HG02610 (cell line): ENCODE data around the gene ADSS1.
A peak's percentile ranks its signal among the peaks of the same experiment; 100 is the strongest.
"Not testable (repeated sequence)": the region's sequence is repeated elsewhere in the genome, so short reads cannot be mapped to it uniquely, and the experiment has no call there.

Source experiments
- ATAC-seq: cut with Tn5 transposase; IDR thresholded peaks from one replicate; pipeline ENCODE4 v1.9.1; 2021; ENCODE audit warnings: mild to moderate bottlenecking, moderate library complexity; ENCODE audit not compliant: unreplicated experiment

Gene ADSS1

DNA sequence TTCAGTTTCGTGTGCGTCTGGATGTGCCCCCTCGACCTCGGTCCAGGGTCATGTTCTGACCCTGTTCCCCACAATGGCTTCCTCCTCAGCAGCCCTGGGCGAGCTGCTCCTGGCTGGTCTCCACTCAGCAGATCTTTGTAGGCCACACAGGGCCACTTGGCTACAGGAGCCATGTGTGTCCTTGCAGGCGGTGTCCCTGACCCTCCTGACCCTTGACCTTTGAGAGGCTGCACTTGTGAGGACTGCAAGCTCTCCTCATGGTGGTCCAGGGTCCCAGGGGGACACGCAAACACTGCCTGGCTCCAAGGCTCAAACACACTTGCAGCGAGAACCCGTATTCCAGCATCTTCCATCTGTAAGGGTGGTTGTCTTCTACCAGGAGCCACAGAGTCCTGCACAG, 21.4 kb downstream of the ADSS1 start:
- no peak for ATAC-seq

DNA sequence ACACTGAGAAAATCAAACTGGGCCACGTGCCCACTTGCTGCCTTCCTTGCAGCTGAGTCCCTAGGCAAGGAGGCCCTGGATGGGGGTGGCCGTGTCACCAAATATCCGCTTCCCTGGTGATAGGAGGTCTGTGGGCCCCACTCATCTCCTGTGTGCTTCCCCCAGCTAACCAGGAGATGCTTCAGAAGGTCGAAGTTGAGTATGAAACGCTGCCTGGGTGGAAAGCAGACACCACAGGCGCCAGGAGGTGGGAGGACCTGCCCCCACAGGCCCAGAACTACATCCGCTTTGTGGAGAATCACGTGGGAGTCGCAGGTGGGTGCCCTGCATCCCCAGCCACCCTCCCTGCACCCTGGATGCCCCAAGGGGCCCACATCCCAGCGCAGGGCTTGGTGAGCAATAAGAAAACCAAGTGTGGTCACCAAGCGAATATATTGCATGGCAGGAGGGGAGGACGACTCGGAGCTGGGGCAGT, 22.1 kb downstream of the ADSS1 start:
- ATAC-seq, result no peak

DNA sequence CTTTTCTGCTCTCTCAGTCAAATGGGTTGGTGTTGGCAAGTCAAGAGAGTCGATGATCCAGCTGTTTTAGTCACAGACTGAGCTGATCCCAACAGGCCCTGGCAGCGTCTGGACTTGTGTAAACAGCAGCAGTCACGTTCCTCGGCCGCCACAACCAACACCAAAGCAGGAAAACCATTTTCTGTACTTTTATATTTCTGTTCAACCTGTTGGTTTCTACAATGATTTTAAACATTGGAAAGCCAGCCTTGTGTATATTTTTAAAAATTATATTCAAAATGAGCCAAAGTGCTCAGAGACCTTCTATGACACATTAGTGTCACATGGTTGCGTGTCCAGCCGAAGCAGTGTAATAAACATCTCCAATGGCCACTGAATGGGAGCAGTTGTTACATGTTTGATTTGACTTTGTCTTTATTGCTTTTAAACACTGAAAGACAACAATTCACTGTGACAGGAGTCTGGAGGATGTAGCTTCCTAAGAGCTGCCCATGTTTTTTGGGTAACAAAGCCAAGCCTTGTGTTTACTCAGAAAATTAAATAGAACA, 23.0 kb downstream of the ADSS1 start:
- no peak for ATAC-seq

DNA sequence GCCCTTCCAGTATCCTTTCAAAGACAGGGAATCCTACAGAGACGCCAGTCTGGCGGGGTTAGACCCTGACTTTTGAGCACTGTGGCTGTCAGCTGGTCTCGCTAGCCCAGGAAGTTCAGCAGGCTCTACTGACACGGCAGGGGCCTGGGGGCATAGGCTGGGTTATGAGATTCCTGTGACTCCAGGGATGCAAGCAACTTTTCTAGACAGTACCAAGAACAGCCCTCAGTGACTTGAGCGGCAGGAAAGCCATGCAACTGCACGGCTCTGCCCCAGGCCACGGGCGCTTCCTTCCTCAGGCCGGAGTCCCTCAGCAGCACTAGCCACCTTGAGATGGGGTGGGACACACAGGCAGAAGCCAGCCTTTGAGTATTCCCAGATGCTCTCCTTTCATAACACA, 23.8 kb downstream of the ADSS1 start:
- no peak for ATAC-seq

DNA sequence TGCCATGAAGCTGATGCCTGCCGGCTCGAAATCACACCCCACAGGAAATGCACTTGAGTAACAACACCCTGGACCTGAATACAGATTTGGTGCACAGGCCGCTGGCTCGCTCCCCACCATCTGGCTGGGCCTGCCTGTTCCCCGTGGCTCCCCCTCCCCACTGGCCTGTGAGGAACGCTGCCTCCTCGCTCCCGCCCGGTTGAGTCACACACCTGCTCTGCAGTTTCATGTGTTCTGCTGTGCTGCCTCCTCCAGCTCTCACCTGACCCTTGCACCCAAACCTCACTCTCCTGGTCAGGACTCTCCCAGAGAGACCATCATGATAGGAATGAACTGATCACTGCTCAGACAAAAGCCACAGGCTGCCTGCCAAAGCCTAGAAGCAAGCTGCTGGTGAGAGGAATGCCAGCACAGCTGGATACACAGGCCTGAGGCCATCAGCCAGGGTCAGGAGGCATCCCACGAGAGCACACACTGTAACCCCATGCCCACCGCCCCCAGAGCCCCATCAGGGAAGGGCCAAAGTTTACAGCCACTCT, 25.2 kb downstream of the ADSS1 start:
- ATAC-seq, result no peak

DNA sequence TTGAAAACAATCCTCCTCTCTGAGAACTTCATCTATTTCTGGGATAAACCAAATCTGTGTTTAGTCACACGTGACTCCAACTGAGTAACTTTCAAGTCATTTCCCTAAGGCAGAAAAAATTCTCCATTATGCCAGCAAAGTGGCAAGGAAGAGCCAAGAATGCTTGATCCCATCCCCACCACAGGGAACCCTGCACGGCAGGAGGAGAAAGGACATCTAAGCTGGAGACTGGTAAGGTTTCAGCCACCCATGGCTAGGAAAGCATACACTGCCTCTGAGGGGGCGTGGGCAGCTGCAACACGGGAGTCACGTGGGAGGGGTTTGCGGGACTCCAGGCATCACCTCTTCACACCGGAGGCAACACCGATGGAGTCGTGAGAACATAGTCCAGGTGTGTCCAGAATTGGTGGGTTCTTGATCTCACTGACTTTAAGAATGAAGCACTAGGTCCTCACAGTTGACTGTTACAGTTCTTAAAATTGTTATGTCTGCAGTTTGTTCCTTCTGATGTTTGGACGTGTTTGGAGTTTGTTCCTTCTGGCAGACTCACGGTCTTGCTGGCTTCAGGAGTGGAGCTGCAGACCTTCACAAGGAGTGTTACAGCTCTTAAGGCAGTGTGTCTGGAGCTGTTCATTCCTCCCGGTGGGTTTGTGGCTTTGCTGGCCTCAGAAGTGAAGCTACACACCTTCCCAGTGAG, 26.2 kb downstream of the ADSS1 start:
- ATAC-seq, result no peak

DNA sequence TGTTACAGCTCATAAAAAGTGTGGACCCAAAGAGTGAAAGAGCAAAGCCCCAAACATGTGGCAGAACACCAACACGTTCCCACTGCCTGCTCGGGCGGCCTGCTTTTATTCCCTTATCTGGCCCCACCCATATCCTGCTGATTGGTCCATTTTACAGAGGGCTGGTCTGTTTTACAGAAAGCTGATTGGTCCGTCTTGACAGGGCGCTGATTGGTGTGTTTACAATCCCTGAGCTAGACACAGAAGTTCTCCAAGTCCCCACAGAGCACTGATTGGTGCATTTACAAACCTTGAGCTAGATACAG, 26.7 kb downstream of the ADSS1 start:
- not testable (repeated sequence) for ATAC-seq

DNA sequence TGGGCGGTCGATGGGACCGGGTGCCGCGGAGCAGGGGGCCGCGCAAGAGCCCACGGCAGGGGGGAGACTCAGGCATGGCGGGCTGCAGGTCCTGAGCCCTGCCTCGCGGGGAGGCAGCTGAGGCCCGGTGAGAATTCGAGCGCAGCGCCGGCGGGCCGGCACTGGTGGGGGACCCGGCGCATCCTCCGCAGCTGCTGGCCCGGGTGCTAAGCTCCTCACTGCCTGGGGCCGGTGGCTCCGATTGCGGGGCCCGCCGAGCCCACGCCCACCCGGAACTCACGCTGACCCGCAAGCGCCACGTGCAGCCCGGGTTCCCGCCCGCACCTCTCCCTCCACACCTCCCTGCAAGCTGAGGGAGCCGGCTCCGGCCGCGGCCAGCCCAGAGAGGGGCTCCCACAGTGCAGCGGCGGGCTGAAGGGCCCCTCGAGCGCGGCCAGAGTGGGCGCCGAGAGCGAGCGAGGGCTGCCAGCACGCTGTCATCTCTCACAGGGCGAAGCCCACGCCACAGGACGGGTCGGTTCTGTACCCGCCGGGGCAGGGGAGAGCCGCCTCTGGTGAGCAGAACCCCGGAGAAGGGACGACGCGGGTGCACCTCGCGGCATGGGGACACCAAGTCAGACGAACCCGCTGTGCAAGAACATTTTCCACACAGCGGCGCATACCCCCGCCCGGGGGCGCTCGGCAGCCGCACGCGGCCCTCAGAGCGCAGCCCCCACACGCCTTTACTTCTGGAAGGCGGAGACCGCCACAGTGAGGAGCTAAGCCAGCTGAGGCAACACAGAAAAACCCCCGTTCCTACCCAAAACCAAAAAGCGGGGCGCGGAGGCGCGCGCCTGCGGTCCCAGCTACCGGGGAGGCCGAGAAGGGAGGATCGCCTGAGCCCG, 27.8 kb downstream of the ADSS1 start:
- no peak for ATAC-seq

DNA sequence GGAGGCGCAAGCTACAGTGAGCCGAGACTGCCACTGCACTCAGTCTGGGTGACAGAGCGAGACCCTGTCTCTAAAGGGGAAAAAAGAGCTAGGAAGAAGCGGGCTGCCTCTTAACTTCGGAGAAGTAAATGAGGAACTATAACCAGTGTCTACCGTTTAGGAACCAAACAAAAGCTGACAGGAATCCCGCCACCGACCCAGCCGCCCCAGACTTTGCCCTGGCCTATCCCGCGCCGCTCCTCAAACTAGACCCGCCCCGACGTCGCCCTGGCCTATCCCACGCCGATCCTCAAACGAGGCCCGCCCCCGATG, 28.4 kb downstream of the ADSS1 start:
- no peak for ATAC-seq

DNA sequence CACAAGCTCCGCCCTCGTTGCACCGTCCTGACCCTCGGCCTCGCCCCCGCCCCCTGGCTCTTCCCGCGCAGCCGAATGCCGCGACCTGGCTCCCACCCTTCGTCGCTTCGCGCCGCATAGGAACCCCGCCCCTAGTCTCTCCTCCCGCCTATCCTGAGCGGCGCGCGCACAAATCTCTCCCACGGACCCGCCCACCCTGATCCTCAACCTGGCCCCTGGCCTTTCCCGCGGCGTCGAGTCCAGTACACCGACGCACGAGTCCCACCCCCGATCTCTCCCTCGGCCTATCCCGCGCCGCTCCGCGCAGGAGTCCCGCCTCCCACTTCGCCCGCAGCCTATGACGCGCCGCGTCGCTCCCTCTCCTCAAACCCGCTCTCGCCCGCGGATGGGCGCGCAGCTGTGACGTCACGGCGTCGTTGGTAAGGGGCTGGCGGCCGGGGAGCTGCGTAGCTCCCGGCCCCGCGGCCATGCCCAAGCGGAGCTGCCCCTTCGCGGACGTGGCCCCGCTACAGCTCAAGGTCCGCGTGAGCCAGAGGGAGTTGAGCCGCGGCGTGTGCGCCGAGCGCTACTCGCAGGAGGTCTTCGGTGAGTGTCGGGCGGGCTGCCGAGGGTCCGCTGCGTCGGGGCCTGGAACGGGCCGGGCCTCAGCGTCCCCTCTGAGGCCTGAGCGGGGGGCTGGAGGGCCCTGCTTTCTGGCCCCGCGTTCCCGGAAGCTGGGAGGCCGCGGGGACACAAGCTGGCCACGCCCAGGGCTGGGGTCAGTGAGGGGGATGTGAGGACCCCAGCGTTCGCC, 28.9 kb downstream of the ADSS1 start, which contains the start of gene SIVA1:
SIVA1 (plus strand) TSS at position 413 of the 793 bp plus-strand sequence; CDS start at position 468, 55 bp downstream.
- ATAC-seq, result peak; percentile 91

DNA sequence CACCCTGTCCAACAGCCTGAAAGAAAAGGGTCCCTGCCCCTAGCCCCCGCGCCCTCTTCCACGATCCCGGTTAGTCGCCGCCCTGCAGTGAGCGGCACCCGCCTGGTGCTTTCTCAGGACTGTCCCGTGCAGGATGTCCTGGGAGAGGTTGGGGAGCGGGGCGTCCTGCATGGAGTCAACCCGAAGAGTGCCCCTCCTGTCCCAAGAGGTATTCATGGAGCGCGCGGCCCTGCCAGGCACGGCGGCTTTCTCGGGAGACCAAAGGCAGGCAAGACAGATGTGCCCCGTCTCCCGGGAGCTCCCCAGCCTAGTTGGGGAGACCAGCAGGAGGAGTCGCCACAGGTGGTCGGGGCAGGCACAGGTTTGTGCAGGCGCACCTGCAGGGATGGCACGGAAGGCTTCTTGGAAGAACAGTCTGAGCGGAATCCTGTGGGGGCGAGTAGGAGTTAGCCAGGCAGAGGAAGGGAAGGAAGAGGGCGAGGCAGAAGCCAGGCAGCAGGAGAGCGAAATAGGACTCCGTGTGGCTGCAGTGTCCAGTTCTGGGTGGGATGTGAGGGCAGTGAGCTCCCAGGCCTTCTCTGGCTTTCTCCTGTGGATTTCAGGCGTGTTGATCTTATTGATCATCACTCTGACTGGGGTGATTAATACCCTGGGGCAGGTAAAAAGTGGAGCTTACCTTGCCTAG, 29.6 kb downstream of the ADSS1 start:
- ATAC-seq, result no peak

DNA sequence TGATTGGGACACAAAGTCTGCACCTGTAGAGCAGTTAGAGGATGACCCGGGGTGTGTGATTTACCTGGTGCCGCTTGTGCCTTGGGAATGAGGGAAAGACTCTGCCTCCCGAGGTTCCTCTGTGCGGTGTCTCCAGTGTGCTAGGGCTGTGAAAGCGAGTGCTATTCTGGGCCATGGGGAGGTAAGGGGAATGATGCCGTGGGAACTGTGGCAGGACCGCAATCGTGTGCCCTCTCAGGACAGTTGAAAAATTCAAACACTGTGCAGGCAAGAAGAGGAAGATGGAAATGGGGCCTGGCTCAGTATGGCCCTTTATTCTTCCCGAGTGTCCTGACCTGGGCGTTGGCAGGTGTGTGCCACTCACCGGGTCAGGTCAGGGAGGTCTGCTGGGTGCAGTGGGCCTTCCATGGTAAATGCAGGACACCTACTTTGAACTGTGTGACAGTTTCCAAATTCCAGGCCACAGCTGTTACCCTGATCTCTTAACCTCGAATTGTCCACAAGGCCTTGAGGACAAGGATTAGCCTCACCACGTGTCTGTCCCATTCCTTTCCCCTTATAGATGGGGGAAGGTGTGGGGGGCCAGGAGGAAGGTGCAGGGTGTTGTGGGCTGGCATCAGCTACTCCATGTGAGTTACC, 30.3 kb downstream of the ADSS1 start:
- no peak for ATAC-seq

DNA sequence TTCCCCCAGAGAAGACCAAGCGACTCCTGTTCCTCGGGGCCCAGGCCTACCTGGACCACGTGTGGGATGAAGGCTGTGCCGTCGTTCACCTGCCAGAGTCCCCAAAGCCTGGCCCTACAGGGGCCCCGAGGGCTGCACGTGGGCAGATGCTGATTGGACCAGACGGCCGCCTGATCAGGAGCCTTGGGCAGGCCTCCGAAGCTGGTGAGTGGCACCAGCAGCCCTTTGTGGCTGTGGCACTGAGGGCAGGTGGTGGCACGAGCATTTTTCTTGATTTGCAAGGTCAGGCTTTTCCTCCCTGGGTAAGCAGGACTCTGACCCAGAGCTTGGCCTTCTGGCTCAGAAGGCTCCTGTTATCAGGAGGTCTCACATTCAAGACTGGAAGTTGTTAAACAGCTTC, 31.6 kb downstream of the ADSS1 start:
- no peak for ATAC-seq

DNA sequence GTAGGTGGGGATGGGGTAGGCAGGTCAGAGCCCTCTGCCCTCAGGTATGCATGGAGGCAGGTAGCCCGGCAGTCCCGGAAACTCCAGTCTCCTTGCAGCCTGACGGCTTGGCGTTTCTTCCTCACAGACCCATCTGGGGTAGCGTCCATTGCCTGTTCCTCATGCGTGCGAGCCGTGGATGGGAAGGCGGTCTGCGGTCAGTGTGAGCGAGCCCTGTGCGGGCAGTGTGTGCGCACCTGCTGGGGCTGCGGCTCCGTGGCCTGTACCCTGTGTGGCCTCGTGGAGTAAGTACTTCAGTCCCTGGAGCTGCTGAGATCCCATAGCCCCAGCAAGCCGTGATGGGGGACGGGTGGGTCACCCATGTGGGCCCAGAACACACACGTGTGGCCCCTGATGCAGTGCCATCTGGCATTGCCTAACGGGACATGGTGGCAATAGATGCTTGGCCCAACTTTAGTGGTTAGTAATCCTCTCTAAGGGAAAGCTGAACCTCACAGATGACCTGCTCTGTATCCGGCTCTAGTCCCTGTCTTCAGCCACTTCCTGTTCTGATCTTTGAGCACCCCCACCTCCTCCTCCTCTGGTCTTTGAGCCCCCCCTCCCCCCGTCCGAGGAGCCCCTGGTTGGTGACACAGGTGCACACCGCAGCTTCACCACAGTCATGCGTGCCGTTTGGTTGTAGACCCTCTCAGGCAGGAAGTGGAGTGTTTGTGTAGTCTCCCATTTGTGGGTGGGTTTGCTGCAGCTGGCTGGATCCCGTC, 32.6 kb downstream of the ADSS1 start:
- ATAC-seq, result no peak

DNA sequence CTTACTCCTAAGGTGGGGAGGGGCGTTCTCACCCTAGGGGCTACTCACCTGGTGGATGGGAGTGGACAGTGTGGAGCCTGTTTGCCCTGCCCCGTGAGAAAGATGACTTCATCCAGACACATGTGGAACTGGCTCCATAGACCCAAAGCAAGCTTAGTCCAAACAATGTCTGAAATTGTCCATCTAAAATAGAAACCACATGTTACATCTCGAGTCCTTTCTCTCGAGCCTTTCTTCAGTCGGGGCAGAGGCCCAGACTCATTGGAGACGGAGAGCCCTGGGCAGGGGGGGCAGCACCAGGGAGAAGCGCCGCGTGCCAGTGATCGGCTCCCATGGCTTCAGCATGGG, 33.2 kb downstream of the ADSS1 start:
- no peak for ATAC-seq

DNA sequence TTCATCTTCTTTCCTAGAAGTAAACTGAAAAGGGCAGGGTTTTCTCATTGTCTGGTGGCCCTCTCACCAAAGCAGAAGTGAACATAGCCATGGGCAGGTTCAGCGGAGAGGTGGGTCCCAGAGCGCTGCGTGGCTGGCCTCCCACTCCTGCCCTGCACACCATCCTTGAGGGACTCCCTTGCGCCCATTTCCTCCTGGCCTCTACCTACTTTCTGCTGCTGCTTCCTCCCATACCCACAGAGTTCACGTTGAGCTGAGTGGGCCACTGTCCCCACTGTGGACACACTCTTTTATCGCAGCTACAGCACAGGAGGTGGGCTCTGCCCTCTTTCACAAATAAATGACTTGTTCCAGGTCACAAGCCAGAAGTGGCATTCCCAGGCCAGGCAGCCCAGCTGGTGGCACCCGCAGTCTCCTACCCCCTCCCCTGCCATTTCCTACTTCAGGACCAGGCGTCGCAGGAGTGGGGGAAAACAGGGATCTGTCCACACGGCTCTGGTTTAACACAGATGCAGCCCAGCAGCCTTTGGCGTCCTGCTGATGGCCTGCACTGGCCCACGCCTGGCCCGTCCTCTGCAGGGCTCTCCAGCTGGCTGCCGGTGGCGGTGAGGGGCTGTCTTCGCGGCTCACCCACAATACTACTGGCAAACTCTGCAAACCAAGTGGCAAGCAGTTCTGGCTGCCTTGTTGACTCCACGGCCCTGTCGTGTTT, 33.8 kb downstream of the ADSS1 start:
- no peak for ATAC-seq

DNA sequence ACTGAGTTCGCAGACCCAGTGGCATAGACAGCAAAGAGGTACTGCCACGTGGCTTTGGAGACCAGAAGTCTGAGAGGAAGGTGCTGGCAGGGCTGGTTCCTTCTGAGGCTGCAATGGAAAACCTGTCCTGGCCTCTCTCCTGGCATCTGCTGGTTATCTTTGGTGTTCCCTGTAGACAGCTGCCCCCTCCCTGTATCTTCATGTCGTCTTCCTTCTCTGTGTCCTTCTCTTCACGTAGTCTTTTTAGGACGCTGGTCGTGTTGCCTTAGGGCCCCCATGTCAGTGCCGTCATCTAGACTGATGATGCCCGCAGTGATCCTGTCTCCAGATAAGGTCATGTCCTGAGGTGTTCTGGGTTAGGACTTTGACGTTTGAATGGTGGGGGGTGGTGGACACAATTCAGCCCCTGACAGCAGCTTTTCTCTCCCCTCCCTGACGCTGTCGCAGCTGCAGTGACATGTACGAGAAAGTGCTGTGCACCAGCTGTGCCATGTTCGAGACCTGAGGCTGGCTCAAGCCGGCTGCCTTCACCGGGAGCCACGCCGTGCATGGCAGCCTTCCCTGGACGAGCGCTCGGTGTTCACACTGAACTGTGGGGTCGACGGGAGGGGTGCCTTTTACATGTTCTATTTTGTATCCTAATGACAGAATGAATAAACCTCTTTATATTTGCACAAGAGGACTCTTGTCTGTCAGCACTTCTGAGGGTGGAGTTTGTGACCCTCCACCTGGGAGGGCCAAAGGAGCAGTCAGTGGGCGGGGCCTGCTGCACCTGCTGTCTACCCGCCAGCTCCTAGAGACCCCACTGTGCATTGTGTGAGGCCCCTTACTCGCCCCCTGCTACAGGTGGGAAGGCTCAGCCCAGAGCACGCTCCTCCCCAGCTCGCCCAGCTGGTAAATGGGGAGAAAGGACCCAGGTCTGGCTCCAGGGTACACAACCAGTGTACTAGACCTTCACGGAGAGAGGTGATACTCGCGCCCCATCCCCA, 35.2 kb downstream of the ADSS1 start:
- no peak for ATAC-seq

DNA sequence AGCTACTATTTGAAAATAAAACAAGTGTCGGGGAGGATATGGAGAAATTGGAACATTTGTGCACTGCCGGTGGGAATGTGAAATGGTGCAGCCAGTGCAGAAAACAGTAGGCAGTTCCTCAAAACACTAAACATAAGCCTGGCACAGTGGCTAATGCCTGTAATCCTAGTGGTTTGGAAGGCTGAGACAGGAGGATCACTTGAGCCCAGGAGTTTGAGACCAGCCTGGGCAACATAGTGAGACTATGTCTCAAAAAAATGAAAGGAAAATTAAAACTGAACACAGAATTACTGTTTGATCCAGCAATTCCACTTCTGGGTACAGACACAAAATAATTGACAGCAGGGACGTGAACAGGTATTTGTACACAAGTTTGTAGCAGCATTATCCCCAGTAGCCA, 41.5 kb downstream of the ADSS1 start:
- ATAC-seq, result no peak
